IMR-90 (cell line): ENCODE results near the gene DDOST. TPM values are rescaled to one million over a fixed set of nuclear protein-coding genes. Genes with fewer than 3 reads are reported as not detected.

Experiments used
- ATAC-seq: fragments of 200-7000 bp; cut with Tn5 transposase; 2 replicates; pipeline ENCODE4 v1.9.1; 2020; ENCODE audit warnings: low read depth, mild to moderate bottlenecking, moderate library complexity
- BruUV-seq: library from RNA; stranded (reverse); fragments of 400-500 nt; replicated peaks from 2 replicates; lab custom pipeline; 2021; lab: Mats Ljungman, UMichigan
- CTCF ChIA-PET: fragments of 300-600 bp; formaldehyde crosslinking; extraction: SDS; loops from one replicate; lab custom pipeline; 2021; ENCODE audit warnings: antibody characterized with exemption; lab: Yijun Ruan, JAX
- POLR2A ChIA-PET: fragments of 300-600 bp; sonication (Branson Sonifier 250); formaldehyde crosslinking; loops from one replicate; lab custom pipeline; 2022; ENCODE audit warnings: antibody characterized with exemption; ENCODE audit not compliant: unreplicated experiment; lab: Charles Lee
- DNase-seq: peaks from one replicate; pipeline ENCODE4 v3.0.0; 2013
- H2AFZ ChIP-seq: replicated peaks from 2 replicates; pipeline ENCODE3; 2013; ENCODE audit warnings: low read length, mild to moderate bottlenecking; ENCODE audit not compliant: poor library complexity
- H2AK5ac ChIP-seq: 2 replicates; pipeline ENCODE4 v1.6.1; 2013; ENCODE audit warnings: low read depth, low read length, inconsistent platforms
- H2AK9ac ChIP-seq: replicated peaks from 2 replicates; pipeline ENCODE3; 2013; ENCODE audit warnings: mild to moderate bottlenecking, low read depth, low read length, moderate library complexity; ENCODE audit not compliant: poor library complexity
- H2BK120ac ChIP-seq: 2 replicates; pipeline ENCODE4 v1.6.1; 2013; ENCODE audit warnings: low read depth, low read length, inconsistent platforms
- H2BK15ac ChIP-seq: 3 replicates; pipeline ENCODE4 v1.6.1; 2013; ENCODE audit warnings: low read depth, low read length, inconsistent platforms
- H2BK20ac ChIP-seq: 2 replicates; pipeline ENCODE4 v1.6.1; 2013; ENCODE audit warnings: low read depth, mild to moderate bottlenecking, inconsistent platforms, low read length, moderate library complexity
- H2BK5ac ChIP-seq: 2 replicates; pipeline ENCODE4 v1.6.1; 2013; ENCODE audit warnings: mild to moderate bottlenecking, low read depth, low read length, inconsistent platforms; ENCODE audit not compliant: poor library complexity, severe bottlenecking
- H3K14ac ChIP-seq: replicated peaks from 2 replicates; pipeline ENCODE4 v1.6.1; 2013; ENCODE audit warnings: low read depth, low read length, inconsistent platforms
- H3K18ac ChIP-seq: 2 replicates; pipeline ENCODE4 v1.6.1; 2013; ENCODE audit warnings: low read depth, low read length, control low read depth
- H3K23ac ChIP-seq: 2 replicates; pipeline ENCODE4 v1.6.1; 2013; ENCODE audit warnings: low read depth, low read length, inconsistent platforms
- H3K27ac ChIP-seq: 2 replicates; pipeline ENCODE4 v1.5.1; 2013; ENCODE audit warnings: mild to moderate bottlenecking, control low read depth, low read length; ENCODE audit not compliant: insufficient read depth
- H3K27me3 ChIP-seq: 2 replicates; pipeline ENCODE4 v1.6.1; 2013; ENCODE audit warnings: low read length; ENCODE audit not compliant: control insufficient read depth, insufficient read depth
- H3K36me3 ChIP-seq: 2 replicates; pipeline ENCODE4 v1.6.1; 2013; ENCODE audit warnings: low read length, mixed read lengths; ENCODE audit not compliant: control insufficient read depth, insufficient read depth
- H3K4ac ChIP-seq: 2 replicates; pipeline ENCODE4 v1.6.1; 2013; ENCODE audit warnings: low read depth, low read length, inconsistent platforms
- H3K4me1 ChIP-seq: 2 replicates; pipeline ENCODE4 v1.6.1; 2013; ENCODE audit warnings: low read length, mixed read lengths; ENCODE audit not compliant: control insufficient read depth, insufficient read depth
- H3K4me2 ChIP-seq: 2 replicates; pipeline ENCODE4 v1.6.1; 2013; ENCODE audit warnings: low read depth, mild to moderate bottlenecking, control low read depth, low read length, moderate library complexity
- H3K4me3 ChIP-seq: 2 replicates; pipeline ENCODE4 v1.5.1; 2013; ENCODE audit warnings: low read depth, mild to moderate bottlenecking, control low read depth, low read length, moderate library complexity; ENCODE audit not compliant: insufficient read depth
- H3K56ac ChIP-seq: 2 replicates; pipeline ENCODE4 v1.6.1; 2013; ENCODE audit warnings: low read length, inconsistent platforms; ENCODE audit not compliant: insufficient read depth; ENCODE audit errors: extremely low read depth
- H3K79me1 ChIP-seq, 2 experiments: 2 replicates each; pipeline ENCODE4 v1.6.1; 2013; ENCODE audit warnings: low read length in 2 of 2, inconsistent platforms in 1 of 2, low read depth in 1 of 2
- H3K9ac ChIP-seq: 2 replicates; pipeline ENCODE4 v1.6.1; 2013; ENCODE audit warnings: low read depth, low read length, control low read depth
- H3K9me1 ChIP-seq: 2 replicates; pipeline ENCODE4 v1.6.1; 2013; ENCODE audit warnings: low read length, inconsistent platforms; ENCODE audit not compliant: insufficient read depth
- H3K9me3 ChIP-seq: 2 replicates; pipeline ENCODE4 v1.6.1; 2013; ENCODE audit warnings: low read length; ENCODE audit not compliant: control insufficient read depth, insufficient read depth
- H4K20me1 ChIP-seq: 2 replicates; pipeline ENCODE4 v1.6.1; 2013; ENCODE audit warnings: low read length, inconsistent platforms; ENCODE audit not compliant: insufficient read depth
- H4K5ac ChIP-seq: 2 replicates; pipeline ENCODE4 v1.6.1; 2013; ENCODE audit warnings: mild to moderate bottlenecking, low read depth, low read length, control low read depth
- H4K8ac ChIP-seq, 2 experiments: 2 replicates each; pipeline ENCODE4 v1.6.1; 2013; ENCODE audit warnings: low read depth in 2 of 2, low read length in 2 of 2, control low read depth in 1 of 2, inconsistent platforms in 1 of 2
- H4K91ac ChIP-seq: 2 replicates; pipeline ENCODE4 v1.6.1; 2013; ENCODE audit warnings: low read depth, low read length, inconsistent platforms; ENCODE audit not compliant: insufficient read depth
- CEBPB ChIP-seq: IDR thresholded peaks from 2 replicates; pipeline ENCODE4 v1.6.1; 2012; ENCODE audit warnings: low read depth, low read length, improper control_type of control experiment
- WGBS, 2 experiments: methylation state at CpG; one replicate each; pipeline versions ENCODE4 v1.1.5 to v1.1.7; 2013; ENCODE audit warnings: missing lambda C conversion rate in 2 of 2; ENCODE audit not compliant: insufficient read length in 1 of 2; ENCODE audit errors: extremely low coverage in 2 of 2; 5-methylcytosine and 5-hydroxymethylcytosine counted together
- dilution Hi-C: fragments of 300-500 bp; cut with HindIII; formaldehyde crosslinking; loops from one replicate; pipeline ENCODE4 v1.14.3; 2018; ENCODE audit warnings: low sequenced_read_pairs; ENCODE audit not compliant: unreplicated experiment
- in situ Hi-C: fragments of 300-500 bp; cut with MboI; formaldehyde crosslinking; loops from 3 replicates; pipeline ENCODE4 v1.14.3; 2019; ENCODE audit warnings: low sequenced_read_pairs, inconsistent platforms, mixed read lengths
- intact Hi-C: fragments of 100-400 bp; cut with micrococcal nuclease; formaldehyde crosslinking; loops from 2 replicates; pipeline ENCODE4 v1.10.0; 2022
- polyA plus RNA-seq, 3 experiments: library from polyadenylated mRNA; depleted of rRNA; stranded (reverse); fragments of >200 nt; gene quantifications; 2 replicates each; pipeline ENCODE4 v1.2.3, GENCODE V29; 2012; ENCODE audit warnings: low replicate concordance in 1 of 3
- total RNA-seq: library from RNA; depleted of rRNA; stranded (reverse); fragments of >200 nt; gene quantifications from 2 replicates; pipeline ENCODE4 v1.2.3, GENCODE V29; 2012

The DDOST gene
- total and polyA plus RNA-seq, 2 of the 4 experiments (the other 2 are of a cell fraction) = 179 to 477 TPM

- H3K18ac ChIP-seq = no peak overlapping the region
- no peak overlapping the region for H2BK15ac ChIP-seq
- no CpG with 5 or more reads among the region's 1 CpG for WGBS, 2 experiments
- peaks cover 9% of the 10 kb centered on the region for H3K9me1 ChIP-seq
- H3K9me3 ChIP-seq = no peaks in the 10 kb centered on the region
- no peaks in the 10 kb centered on the region; the same call in 1 of the 2 replicates for H4K20me1 ChIP-seq
- no peak overlapping the region for H3K4ac ChIP-seq
- H3K79me1 ChIP-seq = peaks cover 16 to 37% of the 10 kb centered on the region in 2 experiments
- no peak overlapping the region for H2BK5ac ChIP-seq
- TF ChIP-seq CEBPB = no peak
- intact Hi-C loops = no loop called here
- dilution Hi-C loops = no loop called here
- H3K23ac ChIP-seq = no peak overlapping the region
- no peak overlapping the region for H2BK20ac ChIP-seq
- no peak overlapping the region for H3K4me3 ChIP-seq
- in situ Hi-C loops = no loop called here
- peaks cover 4% of the 10 kb centered on the region for H3K4me1 ChIP-seq
- no TSS peak for BruUV-seq
- H2BK120ac ChIP-seq = no peak overlapping the region
- no peak overlapping the region for H3K27ac ChIP-seq
- no peak overlapping the region for H4K91ac ChIP-seq
- H2AFZ ChIP-seq = no peak overlapping the region
- no peak overlapping the region for H4K8ac ChIP-seq
- DNase-seq = no peak
- ATAC-seq = no peak
- no peaks in the 10 kb centered on the region; the same call in 1 of the 2 replicates for H3K36me3 ChIP-seq
- CTCF ChIA-PET = no interaction called here
- no peak overlapping the region for H3K9ac ChIP-seq
- H3K4me2 ChIP-seq = no peak overlapping the region
- no peak overlapping the region for H4K5ac ChIP-seq
- POLR2A ChIA-PET = no interaction called here
- H3K56ac ChIP-seq = no peak overlapping the region
- H2AK9ac ChIP-seq = no peak overlapping the region
- H3K27me3 ChIP-seq = no peaks in the 10 kb centered on the region
- H3K14ac ChIP-seq = no peak overlapping the region
- H2AK5ac ChIP-seq = no peak overlapping the region
Observed at GRCh38 chr1:20663365-20663764, 2.2 kb upstream of the DDOST start.
